Kidney (tissue), 14 donors: ENCODE measurements around the gene FARS2. TPM values are rescaled to one million over a fixed set of nuclear protein-coding genes. Genes with fewer than 3 reads are reported as not detected.

Source experiments
- DNase-seq, 5 donors: peaks; one replicate each; pipeline ENCODE4 v3.0.0-alpha.2; 2013 to 2020
- FAIRE-seq: peaks from 2 replicates; lab custom pipeline; 2012; peaks lifted over from hg19 to GRCh38; lab: Jason Lieb, UNC
- H3K27ac ChIP-seq, 2 donors: one replicate each; pipeline ENCODE4 v1.7.0; 2013; ENCODE audit warnings: low read depth in 2 of 2, low read length in 2 of 2, inconsistent platforms in 1 of 2
- H3K27me3 ChIP-seq: one replicate; pipeline ENCODE4 v1.7.1; 2013; ENCODE audit warnings: low read length, inconsistent platforms; ENCODE audit not compliant: control insufficient read depth, insufficient read depth
- H3K36me3 ChIP-seq, 3 donors: one replicate each; pipeline versions ENCODE4 v1.7.0 to v1.7.1; 2013; ENCODE audit warnings: low read length in 3 of 3, control low read depth in 1 of 3, inconsistent platforms in 1 of 3; ENCODE audit not compliant: insufficient read depth in 3 of 3, control insufficient read depth in 2 of 3
- H3K4me1 ChIP-seq, 3 donors: one replicate each; pipeline versions ENCODE4 v1.7.0 to v1.7.1; 2013; ENCODE audit warnings: low read length in 3 of 3, inconsistent platforms in 1 of 3, low read depth in 1 of 3; ENCODE audit not compliant: control insufficient read depth in 2 of 3, insufficient read depth in 2 of 3
- H3K4me3 ChIP-seq, 3 donors: one replicate each; pipeline versions ENCODE4 v1.7.0 to v1.8.1; 2013; ENCODE audit warnings: low read length in 3 of 3, control low read depth in 1 of 3, inconsistent platforms in 1 of 3
- H3K9ac ChIP-seq, 3 donors: one replicate each; pipeline versions ENCODE4 v1.7.0 to v1.7.1; 2013; ENCODE audit warnings: low read length in 3 of 3, control low read depth in 1 of 3, inconsistent platforms in 1 of 3
- H3K9me3 ChIP-seq, 3 donors: one replicate each; pipeline versions ENCODE4 v1.7.0 to v1.7.1; 2013; ENCODE audit warnings: low read length in 3 of 3, control low read depth in 1 of 3, inconsistent platforms in 1 of 3; ENCODE audit not compliant: control insufficient read depth in 2 of 3, insufficient read depth in 1 of 3
- CTCF ChIP-seq: IDR thresholded peaks from 3 replicates; pipeline ENCODE4 v1.5.1; 2012; ENCODE audit warnings: mild to moderate bottlenecking, moderate library complexity, borderline replicate concordance; ENCODE audit not compliant: insufficient read depth; ENCODE audit errors: extremely low read depth
- intact Hi-C: fragments of 100-400 bp; cut with DNase I; formaldehyde crosslinking; loops from one replicate; pipeline ENCODE4 v1.11.1; 2022
- polyA plus RNA-seq: library from polyadenylated mRNA; stranded (reverse); fragments of 350-450 nt; fragmentation: Illumina TruSeq; extraction: RNeasy Lipid Tissue Mini Kit (QIAGEN cat#74804); gene quantifications from one replicate; pipeline ENCODE4 v1.2.3, GENCODE V29; 2014; ENCODE audit warnings: low read depth, low replicate concordance; ENCODE audit not compliant: insufficient read depth
- total RNA-seq: library from RNA; stranded (reverse); fragmentation: NEBNext Ultra II Directional; extraction: Animal tissue kit (Norgen Biotek cat#: 25700); gene quantifications from one replicate; pipeline ENCODE4 v1.2.1, GENCODE V29; 2021
- donor health status: control.
- donor health status: control.
- donor health status: control.
- donor health status: control.
- donor health status: control.
- donor health status: DM: yes; HTN: yes; CAD: no.
- donor health status: Normal renal cell carcinoma (clear cell type).

FARS2 gene
- total and polyA plus RNA-seq, 2 donors from 2014 or later = 22.1 to 24.8 TPM

- no peak for TF ChIP-seq CTCF
- H3K27ac ChIP-seq = no peak overlapping the region
- H3K4me3 ChIP-seq = no peak overlapping the region
- no peak overlapping the region for H3K9ac ChIP-seq
- no peaks in the 10 kb centered on the region for H3K27me3 ChIP-seq
- intact Hi-C loops = no loop called here
- no peaks in the 10 kb centered on the region for H3K36me3 ChIP-seq
- no peaks in the 10 kb centered on the region for H3K9me3 ChIP-seq
- FAIRE-seq = no peak
- H3K4me1 ChIP-seq = no peaks in the 10 kb centered on the region
- no peak for DNase-seq
Measured at GRCh38 chr6:5660772-5661171, 399.5 kb downstream of the FARS2 start.

DNA sequence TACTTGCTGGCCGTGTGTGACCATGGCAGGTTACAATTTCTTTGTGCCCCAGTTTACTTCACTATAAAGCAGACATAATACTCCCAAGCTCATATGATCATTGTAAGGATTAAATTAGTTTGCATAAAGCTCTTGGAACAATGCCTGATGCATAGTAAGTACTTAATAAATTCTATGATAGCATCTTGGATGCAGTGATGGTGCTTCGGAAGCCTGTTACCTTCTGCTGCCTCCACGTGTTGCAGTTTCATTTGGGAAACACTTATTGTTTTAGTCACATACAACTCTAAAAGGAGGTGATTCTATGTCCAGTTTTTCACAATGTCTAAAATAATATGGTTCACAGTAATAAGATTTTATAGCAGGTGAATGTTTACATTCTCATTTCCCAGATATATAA lies 401.5 kb downstream of the FARS2 start:
- DNase-seq (no peak), FAIRE-seq (no peak)
- Histone ChIP-seq H3K4me3 (no peak overlapping the region), H3K27ac (no peak overlapping the region), H3K4me1 (no peaks in the 10 kb centered on the region), H3K27me3 (no peaks in the 10 kb centered on the region), H3K9ac (no peak overlapping the region), H3K9me3 (no peaks in the 10 kb centered on the region), H3K36me3 (no peaks in the 10 kb centered on the region)
- intact Hi-C loops = no loop called here
- TF ChIP-seq CTCF = no peak

DNA sequence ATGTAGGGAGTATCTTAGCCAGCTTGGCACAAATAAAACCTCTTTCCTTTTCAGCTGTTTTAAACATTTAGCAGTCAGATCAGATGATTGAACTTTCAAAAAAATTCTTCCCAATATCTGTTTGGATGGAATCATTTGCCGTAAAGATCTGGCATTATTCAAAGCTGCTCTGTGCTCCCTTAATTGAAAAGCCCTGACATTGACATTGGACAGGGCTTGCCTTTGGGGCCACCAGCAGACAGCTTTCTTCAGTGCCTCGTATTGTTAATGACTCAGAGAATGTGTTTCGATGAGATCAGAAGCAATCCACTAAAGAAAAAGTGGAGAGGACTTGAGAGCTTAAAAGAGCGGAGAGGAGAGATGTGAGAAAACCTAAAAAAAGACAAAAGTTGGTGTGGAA lies 401.9 kb downstream of the FARS2 start:
- Histone ChIP-seq H3K9ac (no peak overlapping the region), H3K27ac (no peak overlapping the region), H3K4me1 (no peaks in the 10 kb centered on the region), H3K27me3 (no peaks in the 10 kb centered on the region), H3K9me3 (no peaks in the 10 kb centered on the region), H3K4me3 (no peak overlapping the region), H3K36me3 (no peaks in the 10 kb centered on the region)
- DNase-seq (no peak), FAIRE-seq (no peak)
- intact Hi-C loops = no loop called here
- no peak for TF ChIP-seq CTCF

DNA sequence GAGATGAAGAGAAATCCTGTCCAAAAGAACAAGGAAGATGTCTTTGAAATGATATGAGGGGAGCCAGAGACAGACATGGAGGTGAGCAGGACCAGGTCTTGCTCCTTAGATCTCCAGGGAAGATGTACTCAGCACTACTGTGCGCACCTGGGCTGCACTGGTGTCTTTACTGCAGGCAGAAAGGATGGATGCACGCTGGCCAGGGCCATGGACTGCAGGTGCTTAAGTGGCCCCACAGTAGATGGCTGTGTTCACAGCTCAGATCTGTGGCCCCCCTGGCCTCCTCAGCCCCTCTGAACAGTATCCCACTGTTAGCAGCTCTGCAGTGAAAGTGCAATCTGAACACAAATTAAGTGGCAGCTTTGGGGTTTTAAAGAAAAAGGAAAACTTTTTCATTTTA lies 402.4 kb downstream of the FARS2 start:
- TF ChIP-seq CTCF = no peak
- intact Hi-C loops = no loop called here
- H3K4me3 ChIP-seq = no peak overlapping the region

More for the DNA sequence above, 402.4 kb downstream of the FARS2 start:
- Histone ChIP-seq H3K9me3 (no peaks in the 10 kb centered on the region), H3K9ac (no peak overlapping the region), H3K4me1 (no peaks in the 10 kb centered on the region), H3K27me3 (no peaks in the 10 kb centered on the region), H3K36me3 (no peaks in the 10 kb centered on the region), H3K27ac (no peak overlapping the region)
- FAIRE-seq (no peak), DNase-seq (no peak)
